Esophagus squamous epithelium (tissue), 4 donors: ENCODE results near the gene DSCAML1.

Experiments
- CTCF ChIP-seq, 6 experiments: fragments of 450-650 bp in 4 of 6; fragments of 200-600 bp in 2 of 6; sonication (generic) in 2 of 6; IDR thresholded peaks; one replicate each; pipeline ENCODE4 v1.5.1; 2016 to 2019; ENCODE audit warnings: antibody characterized with exemption in 6 of 6, mild to moderate bottlenecking in 4 of 6, moderate library complexity in 4 of 6
- POLR2A ChIP-seq, 4 donors: fragments of 450-650 bp; IDR thresholded peaks; one replicate each; pipeline ENCODE4 v1.6.1; 2017; ENCODE audit warnings: antibody characterized with exemption in 4 of 4, mild to moderate bottlenecking in 4 of 4, moderate library complexity in 3 of 4

- TF ChIP-seq CTCF (IDR thresholded peaks at IDR 0.05) (no peak), POLR2A (IDR thresholded peaks at IDR 0.05) (no peak)
Observed at GRCh38 chr11:117816151-117816741, 19.2 kb upstream of the DSCAML1 start.
